RPMI8226 (cell line): Measurements from ENCODE around the gene ABCC5.

Experiments
- DNase-seq: peaks from one replicate; pipeline ENCODE4 v3.0.0-alpha.2; 2015

ABCC5 gene

GRCh38 chr3:183968666-183969245 lies 48.9 kb downstream of the ABCC5 start:
- no peak for DNase-seq

GRCh38 chr3:183967693-183968092 lies 50.0 kb downstream of the ABCC5 start:
- no peak for DNase-seq

GRCh38 chr3:183966361-183966791 lies 51.3 kb downstream of the ABCC5 start:
- DNase-seq = no peak

- DNase-seq = no peak
These were observed 54.9 kb downstream of the ABCC5 start for GRCh38 chr3:183962807-183963206.

GRCh38 chr3:183959214-183959613 lies 58.5 kb downstream of the ABCC5 start:
- DNase-seq = no peak

GRCh38 chr3:183958775-183959174 lies 58.9 kb downstream of the ABCC5 start:
- no peak for DNase-seq

- DNase-seq = no peak
These were observed 59.5 kb downstream of the ABCC5 start for GRCh38 chr3:183958226-183958625.

GRCh38 chr3:183954875-183955274 lies 62.8 kb downstream of the ABCC5 start:
- no peak for DNase-seq

GRCh38 chr3:183953471-183954070 lies 64.1 kb downstream of the ABCC5 start:
- no peak for DNase-seq

- no peak for DNase-seq
These were observed 66.2 kb downstream of the ABCC5 start for GRCh38 chr3:183951459-183951858.

- no peak for DNase-seq
These were observed 68.0 kb downstream of the ABCC5 start for GRCh38 chr3:183949690-183950089.

- DNase-seq = no peak
These were observed 71.6 kb downstream of the ABCC5 start for GRCh38 chr3:183946037-183946436.

GRCh38 chr3:183944775-183945174 lies 72.9 kb downstream of the ABCC5 start:
- DNase-seq = no peak

- no peak for DNase-seq
These were observed 73.9 kb downstream of the ABCC5 start for GRCh38 chr3:183943739-183944138.

- no peak for DNase-seq
These were observed 76.5 kb downstream of the ABCC5 start for GRCh38 chr3:183941216-183941615.

GRCh38 chr3:183937601-183938286 lies 79.9 kb downstream of the ABCC5 start:
- no peak for DNase-seq

- no peak for DNase-seq
These were observed 84.5 kb downstream of the ABCC5 start for GRCh38 chr3:183933160-183933559.

GRCh38 chr3:183931881-183932280 lies 85.8 kb downstream of the ABCC5 start:
- DNase-seq = no peak

GRCh38 chr3:183930086-183930485 lies 87.6 kb downstream of the ABCC5 start:
- DNase-seq = no peak

- DNase-seq = no peak
These were observed 90.6 kb downstream of the ABCC5 start for GRCh38 chr3:183927059-183927458.

- DNase-seq = no peak
These were observed 92.7 kb downstream of the ABCC5 start for GRCh38 chr3:183924956-183925355.

GRCh38 chr3:183924543-183924942 lies 93.1 kb downstream of the ABCC5 start:
- DNase-seq = no peak

- no peak for DNase-seq
These were observed 95.3 kb downstream of the ABCC5 start for GRCh38 chr3:183922421-183922820.

- no peak for DNase-seq
These were observed 96.6 kb downstream of the ABCC5 start for GRCh38 chr3:183921096-183921495.

GRCh38 chr3:183920416-183920815 lies 97.3 kb downstream of the ABCC5 start:
- DNase-seq = no peak
